Cardiac fibroblast (primary cell): ENCODE data around the gene TACR1.

Experiments used
- DNase-seq, 2 donors: peaks; one replicate each; pipeline versions ENCODE4 v3.0.0 to v3.0.0-alpha.2; 2010; ENCODE audit warnings: low read depth in 2 of 2
- H3K4me3 ChIP-seq, 2 donors: replicated peaks in 1 of 2; 1 replicate in 1 of 2; 2 replicates in 1 of 2; pipeline ENCODE4 v1.5.1; 2011; ENCODE audit warnings: low read depth in 2 of 2, low read length in 2 of 2, mild to moderate bottlenecking in 2 of 2, moderate library complexity in 1 of 2
- TF ChIP-seq, protein P1 (sequence below): IDR thresholded peaks from one replicate; pipeline ENCODE4 v1.5.1; 2011; ENCODE audit warnings: low read depth, mild to moderate bottlenecking, low read length, inconsistent platforms

Gene TACR1

DNA sequence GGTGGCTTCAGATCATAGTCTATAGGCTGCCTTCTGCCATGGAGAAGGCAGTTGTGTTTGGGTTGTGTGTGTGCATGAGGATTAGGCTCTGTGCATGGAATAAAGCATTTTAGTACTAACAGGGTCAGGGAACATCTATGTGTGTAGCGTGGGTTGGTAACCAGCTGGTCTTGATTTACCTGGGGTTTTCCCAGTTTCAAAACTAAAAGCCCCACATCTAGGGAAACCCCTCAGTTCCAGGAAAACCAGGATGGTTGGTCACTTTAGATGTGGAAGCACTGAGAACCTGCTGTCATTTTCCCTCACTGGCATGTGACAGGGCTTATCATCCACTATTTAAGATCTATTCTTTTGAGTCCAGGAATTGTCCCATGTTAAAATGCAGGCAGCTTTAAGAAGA lies 124.6 kb downstream of the TACR1 start:
- no peak for DNase-seq
- no peak overlapping the region for H3K4me3 ChIP-seq
- TF ChIP-seq, protein P1, sequence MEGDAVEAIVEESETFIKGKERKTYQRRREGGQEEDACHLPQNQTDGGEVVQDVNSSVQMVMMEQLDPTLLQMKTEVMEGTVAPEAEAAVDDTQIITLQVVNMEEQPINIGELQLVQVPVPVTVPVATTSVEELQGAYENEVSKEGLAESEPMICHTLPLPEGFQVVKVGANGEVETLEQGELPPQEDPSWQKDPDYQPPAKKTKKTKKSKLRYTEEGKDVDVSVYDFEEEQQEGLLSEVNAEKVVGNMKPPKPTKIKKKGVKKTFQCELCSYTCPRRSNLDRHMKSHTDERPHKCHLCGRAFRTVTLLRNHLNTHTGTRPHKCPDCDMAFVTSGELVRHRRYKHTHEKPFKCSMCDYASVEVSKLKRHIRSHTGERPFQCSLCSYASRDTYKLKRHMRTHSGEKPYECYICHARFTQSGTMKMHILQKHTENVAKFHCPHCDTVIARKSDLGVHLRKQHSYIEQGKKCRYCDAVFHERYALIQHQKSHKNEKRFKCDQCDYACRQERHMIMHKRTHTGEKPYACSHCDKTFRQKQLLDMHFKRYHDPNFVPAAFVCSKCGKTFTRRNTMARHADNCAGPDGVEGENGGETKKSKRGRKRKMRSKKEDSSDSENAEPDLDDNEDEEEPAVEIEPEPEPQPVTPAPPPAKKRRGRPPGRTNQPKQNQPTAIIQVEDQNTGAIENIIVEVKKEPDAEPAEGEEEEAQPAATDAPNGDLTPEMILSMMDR: no peak

DNA sequence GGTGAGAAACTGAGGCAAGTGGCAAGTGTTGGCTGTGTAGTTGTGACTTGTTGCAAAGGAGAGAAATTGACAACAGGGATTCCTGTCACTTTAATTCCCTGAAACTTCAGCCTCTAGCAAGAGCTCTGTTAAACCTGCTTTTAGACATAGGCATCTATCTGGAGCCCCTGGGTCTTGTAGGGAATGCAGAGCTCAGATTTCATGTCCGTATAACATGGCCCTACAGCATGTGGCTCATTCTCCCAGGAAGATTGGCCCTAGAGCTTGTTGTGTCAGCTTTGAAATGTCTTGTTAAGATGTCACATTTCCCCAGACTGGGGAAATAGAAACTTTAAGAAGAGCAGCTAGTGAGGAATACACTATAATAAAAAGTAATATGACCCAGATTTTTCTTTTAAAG lies 125.1 kb downstream of the TACR1 start:
- TF ChIP-seq, protein P1: no peak
- no peak overlapping the region for H3K4me3 ChIP-seq
- DNase-seq: no peak

DNA sequence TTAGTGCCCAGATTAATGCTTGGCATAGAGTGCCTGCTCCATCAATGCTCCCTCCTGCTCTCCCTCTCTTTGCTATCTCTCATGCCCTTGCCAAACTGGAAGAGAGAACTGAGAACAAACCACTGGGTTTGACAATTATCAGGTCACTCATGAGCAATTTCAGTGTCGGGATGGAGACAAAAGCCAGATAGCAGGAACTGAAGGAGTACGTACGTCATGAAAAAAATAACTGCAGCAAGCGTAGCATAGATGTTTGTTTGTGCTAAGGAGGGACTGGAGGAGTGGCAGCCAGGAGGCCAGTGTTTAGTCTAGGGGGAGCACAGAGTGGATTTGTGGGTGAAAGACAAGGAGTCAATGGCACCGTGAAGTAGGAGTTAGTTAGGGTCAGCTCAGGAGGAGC lies 127.6 kb downstream of the TACR1 start:
- TF ChIP-seq, protein P1: no peak
- no peak overlapping the region for H3K4me3 ChIP-seq
- no peak for DNase-seq

DNA sequence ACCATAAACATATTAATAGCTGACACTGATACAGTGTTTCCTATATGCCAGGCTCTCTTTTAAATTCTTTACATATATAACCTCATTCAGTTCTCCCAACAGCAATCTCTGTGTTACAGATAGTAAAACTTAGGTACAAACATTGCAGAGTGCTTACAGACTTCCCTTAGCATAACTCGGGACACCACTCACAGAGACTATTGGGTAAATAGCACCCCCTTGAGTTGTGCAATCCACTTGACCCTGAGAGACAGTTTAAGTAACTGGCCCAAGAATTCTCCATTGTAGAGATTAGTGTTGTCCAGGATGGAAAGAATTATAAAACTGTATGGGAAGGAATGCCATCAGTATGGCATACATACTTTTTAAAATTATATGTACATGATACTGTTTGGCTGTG lies 130.8 kb downstream of the TACR1 start:
- no peak overlapping the region for H3K4me3 ChIP-seq
- TF ChIP-seq, protein P1: no peak
- DNase-seq: peak; percentile 6 to 68

DNA sequence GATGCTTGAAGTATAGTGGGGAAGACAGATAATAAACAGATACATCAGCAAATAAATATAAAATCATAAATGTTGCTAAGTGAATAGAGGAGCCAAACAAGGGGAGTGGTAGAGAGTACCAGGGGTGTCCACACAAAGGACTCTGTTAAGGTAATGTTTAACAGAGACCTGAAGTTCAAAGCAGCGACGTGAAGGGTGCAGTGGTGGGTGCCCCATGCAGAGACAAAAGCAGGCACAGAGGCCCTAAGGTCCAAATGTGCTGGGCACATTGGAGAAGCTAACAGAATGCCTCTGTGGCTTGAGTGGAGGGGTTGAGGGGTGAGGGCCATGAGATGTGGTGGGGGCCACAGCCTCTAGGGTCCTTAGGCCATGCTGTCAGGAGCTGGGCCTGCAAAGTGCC lies 131.8 kb downstream of the TACR1 start:
- TF ChIP-seq, protein P1: no peak

DNA sequence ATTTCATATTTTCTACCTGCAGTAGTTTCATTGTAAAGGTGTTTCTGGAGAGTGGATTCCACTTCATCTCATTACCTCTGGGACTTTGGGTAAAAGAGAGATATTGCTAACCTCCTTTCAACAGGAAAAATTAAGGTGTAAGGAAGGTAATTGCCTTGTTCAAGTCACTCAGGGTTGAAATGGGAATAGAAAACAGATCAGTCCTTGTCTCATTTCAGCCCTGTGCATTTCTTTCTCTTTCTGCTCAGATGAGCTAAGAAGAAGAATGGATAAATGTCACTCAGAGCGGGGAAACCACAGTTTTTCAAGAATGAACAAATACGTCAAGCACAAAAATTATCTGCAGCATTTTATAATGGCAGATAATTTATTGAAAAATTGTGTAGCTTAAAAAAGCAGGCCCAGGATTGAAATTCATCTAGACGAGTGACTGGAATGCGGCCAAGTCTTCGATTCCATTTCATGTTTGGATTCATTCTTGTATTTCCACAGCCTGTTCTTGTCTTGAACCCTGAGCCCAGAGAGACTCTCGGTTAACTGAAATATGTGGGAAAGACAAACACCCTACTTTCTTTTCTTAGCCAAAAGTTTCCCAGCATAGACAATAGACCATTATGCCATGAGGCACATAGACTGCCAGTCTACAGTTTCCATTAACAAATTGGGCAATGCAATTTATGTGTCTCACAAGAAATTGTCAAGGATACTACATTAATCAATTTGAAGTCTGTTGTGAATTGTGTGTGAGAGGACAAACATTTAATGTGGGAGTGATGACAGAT lies 133.0 kb downstream of the TACR1 start:
- TF ChIP-seq, protein P1: no peak
- no peak overlapping the region for H3K4me3 ChIP-seq
- no peak for DNase-seq

More for the DNA sequence above, 131.8 kb downstream of the TACR1 start:
- no peak overlapping the region for H3K4me3 ChIP-seq
- DNase-seq: no peak
